GM23248 (cell line): Measurements from ENCODE around the gene RNF213. TPM values are rescaled to one million over a fixed set of nuclear protein-coding genes. Genes with fewer than 3 reads are reported as not detected.

Experiments used
- DNase-seq: peaks from one replicate; pipeline ENCODE4 v3.0.0-alpha.2; 2015
- H2AFZ ChIP-seq: fragments of 200-600 bp; sonication (generic); 2 replicates; pipeline ENCODE4 v1.6.1; 2016; ENCODE audit warnings: antibody characterized with exemption
- H3F3A ChIP-seq: fragments of 200-600 bp; sonication (generic); 2 replicates; pipeline ENCODE4 v1.6.1; 2016; ENCODE audit warnings: mild to moderate bottlenecking, antibody characterized with exemption, mixed run types; ENCODE audit not compliant: insufficient read depth
- H3K27ac ChIP-seq: fragments of 200-600 bp; sonication (generic); 2 replicates; pipeline ENCODE4 v1.5.1; 2016; ENCODE audit warnings: mild to moderate bottlenecking
- H3K27me3 ChIP-seq: fragments of 200-600 bp; sonication (generic); replicated peaks from 2 replicates; pipeline ENCODE4 v1.6.1; 2016; ENCODE audit warnings: mild to moderate bottlenecking; ENCODE audit not compliant: insufficient read depth
- H3K36me3 ChIP-seq: fragments of 200-600 bp; sonication (generic); 2 replicates; pipeline ENCODE4 v1.6.1; 2016; ENCODE audit warnings: low read depth, mild to moderate bottlenecking
- H3K4me1 ChIP-seq: fragments of 200-600 bp; sonication (generic); 2 replicates; pipeline ENCODE4 v1.6.1; 2016; ENCODE audit warnings: mild to moderate bottlenecking; ENCODE audit not compliant: insufficient read depth
- H3K4me2 ChIP-seq: fragments of 200-600 bp; sonication (generic); one replicate; pipeline ENCODE4 v1.6.1; 2016; ENCODE audit warnings: mild to moderate bottlenecking; ENCODE audit not compliant: unreplicated experiment
- H3K4me3 ChIP-seq: fragments of 200-600 bp; sonication (generic); 2 replicates; pipeline ENCODE4 v1.5.1; 2016; ENCODE audit warnings: mild to moderate bottlenecking
- H3K79me2 ChIP-seq: fragments of 200-600 bp; sonication (generic); 2 replicates; pipeline ENCODE4 v1.6.1; 2016; ENCODE audit warnings: mild to moderate bottlenecking; ENCODE audit not compliant: insufficient read depth
- H3K9ac ChIP-seq: fragments of 200-600 bp; sonication (generic); 2 replicates; pipeline ENCODE4 v1.6.1; 2016; ENCODE audit warnings: mild to moderate bottlenecking
- H3K9me2 ChIP-seq: fragments of 200-600 bp; sonication (generic); 2 replicates; pipeline ENCODE4 v1.6.1; 2016; ENCODE audit warnings: mixed run types, mild to moderate bottlenecking, moderate library complexity; ENCODE audit not compliant: insufficient read depth
- H3K9me3 ChIP-seq: fragments of 200-600 bp; sonication (generic); one replicate; pipeline ENCODE4 v1.6.1; 2017; ENCODE audit warnings: low read depth
- H4K20me1 ChIP-seq: fragments of 200-600 bp; sonication (generic); 2 replicates; pipeline ENCODE4 v1.6.0; 2016; ENCODE audit not compliant: insufficient read depth
- EZH2 ChIP-seq: fragments of 200-600 bp; sonication (generic); IDR thresholded peaks from 2 replicates; pipeline ENCODE4 v1.6.1; 2018; ENCODE audit warnings: antibody characterized with exemption, mild to moderate bottlenecking; ENCODE audit not compliant: insufficient read depth, poor library complexity, severe bottlenecking
- EZH2phosphoT487 ChIP-seq: fragments of 200-600 bp; sonication (generic); IDR thresholded peaks from 2 replicates; pipeline ENCODE4 v1.6.1; 2018; ENCODE audit warnings: antibody characterized with exemption, moderate library complexity, mild to moderate bottlenecking, low read depth; ENCODE audit not compliant: insufficient read depth
- WGBS, 2 experiments: methylation state at CpG; one replicate each; pipeline ENCODE4 v1.1.6; 2015 to 2017; ENCODE audit warnings: low lambda C conversion rate in 2 of 2, low coverage in 1 of 2; ENCODE audit errors: missing lambda C conversion rate in 2 of 2; 5-methylcytosine and 5-hydroxymethylcytosine counted together
- in situ Hi-C: fragments of 300-500 bp; cut with MboI; formaldehyde crosslinking; loops from 2 replicates; pipeline ENCODE4 v1.15.0; 2020
- polyA plus RNA-seq: library from polyadenylated mRNA; unstranded; fragments of >200 nt; fragmentation: Nextera tagmentation; extraction: Ambion mirVana; gene quantifications from 2 replicates; pipeline ENCODE4 v1.2.1, GENCODE V29; 2016
- total RNA-seq: library from RNA; depleted of rRNA; stranded (reverse); fragments of >200 nt; shearing (Covaris generic); gene quantifications from 2 replicates; pipeline ENCODE4 v1.2.3, GENCODE V29; 2014

The RNF213 gene
- total and polyA plus RNA-seq, 2 experiments from 2014 or later: 18.8 to 45.0 TPM

GRCh38 chr17:80424261-80424660, 163.6 kb downstream of the RNF213 start:
- Histone ChIP-seq H3K27me3 (no peaks in the 10 kb centered on the region), H3K4me2 (no peak overlapping the region), H3K36me3 (no peaks in the 10 kb centered on the region; the same call in 1 of the 2 replicates), H3K27ac (no peak overlapping the region), H4K20me1 (no peaks in the 10 kb centered on the region), H2AFZ (no peak overlapping the region), H3K4me1 (no peaks in the 10 kb centered on the region), H3K9me2 (no peaks in the 10 kb centered on the region), H3K9me3 (no peaks in the 10 kb centered on the region), H3F3A (no peaks in the 10 kb centered on the region), H3K79me2 (no peaks in the 10 kb centered on the region), H3K9ac (no peak overlapping the region), H3K4me3 (no peak overlapping the region)
- 80 to 85% methylated on average over 8 of the region's 8 CpGs for WGBS, 2 experiments
- TF ChIP-seq EZH2: no peak
- TF ChIP-seq EZH2phosphoT487: no peak
- no peak for DNase-seq
- in situ Hi-C loops: no loop called here

DNA sequence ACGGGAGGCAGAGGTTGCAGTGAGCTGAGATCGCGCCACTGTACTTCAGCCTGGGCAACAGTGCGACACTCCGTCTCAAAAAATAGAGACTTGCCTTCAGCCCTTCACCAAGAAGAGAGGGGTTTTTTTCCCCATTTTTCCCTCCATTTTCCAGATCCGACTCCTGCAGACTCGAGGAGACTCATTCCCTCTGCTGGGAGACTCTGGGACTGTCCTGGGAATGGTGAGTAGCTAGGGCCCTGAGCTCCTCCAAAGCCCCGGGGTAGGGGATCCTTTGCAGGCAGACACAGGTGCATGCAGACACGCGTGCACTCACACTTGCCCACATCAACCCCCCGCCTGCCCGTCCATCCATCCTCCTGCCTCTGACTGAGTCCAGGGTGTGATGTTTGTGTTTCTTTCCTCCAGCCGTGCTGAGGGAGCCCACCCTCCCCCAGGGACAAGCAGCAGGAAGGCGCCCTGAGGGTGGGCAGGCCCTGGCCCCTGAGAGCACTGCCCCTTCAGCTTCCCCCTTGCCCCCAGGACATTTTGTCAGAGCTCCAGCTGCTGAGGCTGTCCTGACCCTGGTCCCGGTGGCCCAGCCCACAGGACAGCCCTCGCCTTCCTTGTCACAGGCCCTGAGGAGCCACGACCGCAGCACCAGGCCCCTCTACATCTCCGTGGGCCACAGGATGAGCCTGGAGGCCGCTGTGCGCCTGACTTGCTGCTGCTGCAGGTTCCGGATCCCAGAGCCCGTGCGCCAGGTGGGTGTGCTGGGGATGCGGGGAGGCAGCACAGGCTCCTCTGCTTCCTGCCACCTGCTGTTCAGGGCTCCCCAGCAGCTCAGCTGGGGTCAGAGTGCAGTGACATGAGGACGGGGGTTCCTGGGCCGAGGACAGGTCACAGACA, 164.5 kb downstream of the RNF213 start:
- H3K4me2 ChIP-seq: no peak overlapping the region
- H3K4me3 ChIP-seq: no peak overlapping the region
- no peaks in the 10 kb centered on the region for H3F3A ChIP-seq
- TF ChIP-seq EZH2phosphoT487: no peak
- no peak for TF ChIP-seq EZH2
- H3K79me2 ChIP-seq: no peaks in the 10 kb centered on the region
- no peak overlapping the region for H3K9ac ChIP-seq
- H3K36me3 ChIP-seq: no peaks in the 10 kb centered on the region
- no peaks in the 10 kb centered on the region for H3K4me1 ChIP-seq
- WGBS, 2 experiments: 73 to 78% methylated on average over 25 to 27 of the region's 27 CpGs
- in situ Hi-C loops: no loop called here
- H4K20me1 ChIP-seq: no peaks in the 10 kb centered on the region
- H3K27me3 ChIP-seq: no peaks in the 10 kb centered on the region
- H3K9me2 ChIP-seq: no peaks in the 10 kb centered on the region
- H2AFZ ChIP-seq: no peak overlapping the region
- H3K9me3 ChIP-seq: no peaks in the 10 kb centered on the region
- no peak overlapping the region for H3K27ac ChIP-seq
- no peak for DNase-seq

- Histone ChIP-seq H2AFZ (no peak overlapping the region), H3K4me3 (no peak overlapping the region), H3F3A (no peaks in the 10 kb centered on the region), H3K9me2 (no peaks in the 10 kb centered on the region), H3K27ac (no peak overlapping the region), H3K36me3 (no peaks in the 10 kb centered on the region), H4K20me1 (no peaks in the 10 kb centered on the region), H3K9me3 (no peaks in the 10 kb centered on the region), H3K27me3 (no peaks in the 10 kb centered on the region), H3K79me2 (no peaks in the 10 kb centered on the region), H3K4me2 (no peak overlapping the region), H3K4me1 (no peaks in the 10 kb centered on the region), H3K9ac (no peak overlapping the region)
- DNase-seq: no peak
- WGBS, 2 experiments: 72 to 74% methylated on average over 9 of the region's 9 CpGs
- no peak for TF ChIP-seq EZH2phosphoT487
- in situ Hi-C loops: no loop called here
Measured at GRCh38 chr17:80425835-80426426, 165.3 kb downstream of the RNF213 start.

DNA sequence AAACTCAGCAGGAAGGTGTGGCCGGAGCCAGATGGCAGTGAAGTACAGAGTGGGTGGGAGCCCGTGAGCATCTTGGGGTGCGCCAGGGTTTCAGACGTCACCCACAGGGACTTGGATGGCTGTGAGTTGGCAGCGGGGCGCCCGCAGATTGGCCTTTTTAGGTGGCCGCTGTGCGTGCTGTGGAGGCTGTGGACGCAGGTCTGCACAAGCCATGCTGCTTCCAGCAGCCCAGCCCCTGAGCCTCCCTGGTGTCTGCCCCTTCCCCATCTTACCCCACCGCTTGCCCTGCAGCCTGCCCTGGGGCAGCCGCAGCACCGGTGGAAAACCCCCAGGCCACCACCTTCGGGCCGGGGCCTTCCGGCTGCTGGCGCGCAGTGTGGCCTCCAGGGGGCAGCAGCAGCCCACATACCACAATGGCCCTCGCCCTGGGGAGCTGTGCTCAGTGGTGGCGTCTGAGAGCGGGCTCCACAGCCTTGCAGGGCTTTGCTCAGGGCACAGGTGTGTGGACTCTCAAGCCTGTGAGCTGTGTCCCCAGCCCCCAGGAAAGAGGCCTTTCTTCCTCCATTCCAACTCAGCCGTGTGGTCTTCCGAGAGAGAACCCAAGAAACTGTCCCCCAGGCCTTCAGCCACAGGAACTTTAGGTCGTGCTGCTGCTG, 166.1 kb downstream of the RNF213 start:
- 36 to 39% methylated on average over 22 to 23 of the region's 24 CpGs for WGBS, 2 experiments

More for the DNA sequence above, 166.1 kb downstream of the RNF213 start:
- H3K9me3 ChIP-seq: no peaks in the 10 kb centered on the region
- no peaks in the 10 kb centered on the region for H3K9me2 ChIP-seq
- no peaks in the 10 kb centered on the region for H3K79me2 ChIP-seq
- H3K4me2 ChIP-seq: no peak overlapping the region
- H3F3A ChIP-seq: no peaks in the 10 kb centered on the region
- H4K20me1 ChIP-seq: no peaks in the 10 kb centered on the region
- H3K27ac ChIP-seq: no peak overlapping the region
- no peak overlapping the region for H3K9ac ChIP-seq
- H3K4me3 ChIP-seq: no peak overlapping the region
- H2AFZ ChIP-seq: no peak overlapping the region
- no peaks in the 10 kb centered on the region for H3K4me1 ChIP-seq
- H3K36me3 ChIP-seq: no peaks in the 10 kb centered on the region
- in situ Hi-C loops: no loop called here
- DNase-seq: peak; percentile 83
- TF ChIP-seq EZH2 (no peak), EZH2phosphoT487 (no peak)
- no peaks in the 10 kb centered on the region for H3K27me3 ChIP-seq
